GM12873 (cell line): Measurements from ENCODE around the gene SLC16A3.
A peak's percentile ranks its signal among the peaks of the same experiment; 100 is the strongest.

Source experiments
- CTCF ChIP-seq: IDR thresholded peaks from 2 replicates; pipeline ENCODE4 v1.5.1; 2012; ENCODE audit warnings: low read depth, mild to moderate bottlenecking, moderate library complexity, low read length, control low read depth; ENCODE audit not compliant: insufficient read depth; ENCODE audit errors: missing control alignments

Gene SLC16A3

GRCh38 chr17:82262344-82262743, 33.5 kb downstream of the SLC16A3 start:
- no peak for TF ChIP-seq CTCF

GRCh38 chr17:82263641-82264040, 34.8 kb downstream of the SLC16A3 start:
- TF ChIP-seq CTCF = no peak

GRCh38 chr17:82266142-82266541, 37.3 kb downstream of the SLC16A3 start:
- no peak for TF ChIP-seq CTCF

GRCh38 chr17:82267575-82268379, 38.9 kb downstream of the SLC16A3 start:
- peak; percentile 14 for TF ChIP-seq CTCF

- TF ChIP-seq CTCF = no peak
Measured at GRCh38 chr17:82269138-82269881, 40.5 kb downstream of the SLC16A3 start.

- TF ChIP-seq CTCF = no peak
Measured at GRCh38 chr17:82269882-82270500, 41.1 kb downstream of the SLC16A3 start.

- TF ChIP-seq CTCF = no peak
Measured at GRCh38 chr17:82270651-82271050, 41.8 kb downstream of the SLC16A3 start.
